ENCODE results near the gene COMMD3. TPM values are rescaled to one million over a fixed set of nuclear protein-coding genes. Genes with fewer than 3 reads are reported as not detected.

COMMD3 gene
- total and polyA plus RNA-seq, 2 donors (not counting 1 experiment from before 2014, with no cell fraction given), result 46.0 to 74.3 TPM

GRCh38 chr10:22293747-22294404, 22.3 kb upstream of the COMMD3 start:
- ATAC-seq (ENCODE audit: low read depth), result no peak
- CTCF ChIA-PET, result no interaction called here
- Histone ChIP-seq H2AFZ (ENCODE audit: insufficient read depth, low read depth, low read length, poor library complexity, severe bottlenecking) (no peak overlapping the region), H3K9ac (ENCODE audit: low read length) (no peak overlapping the region), H3K36me3 (replicated peaks in 1 of 2; ENCODE audit: control extremely low read depth in 1 of 2, control insufficient read depth in 1 of 2, extremely low read depth in 1 of 2, insufficient read depth in 2 of 2, low read length in 1 of 2) (no peaks in the 10 kb centered on the region), H4K20me1 (ENCODE audit: control insufficient read depth, insufficient read depth, low read length, poor library complexity, severe bottlenecking) (no peaks in the 10 kb centered on the region), H3K9me3 (ENCODE audit: control extremely low read depth in 1 of 3, control insufficient read depth in 2 of 3, insufficient read depth in 1 of 3, low read length in 2 of 3) (peaks cover 0 to 2% (median 0%) of the 10 kb centered on the region in 3 donors), H3K4me3 (ENCODE audit: control extremely low read depth in 1 of 5, extremely low read depth in 1 of 5, insufficient read depth in 1 of 5, low read depth in 2 of 5, low read length in 4 of 5) (no peak overlapping the region), H3K4me1 (ENCODE audit: control insufficient read depth in 2 of 2, insufficient read depth in 2 of 2, low read length in 2 of 2) (no peaks in the 10 kb centered on the region), H3K4me2 (replicated peaks; ENCODE audit: low read depth, low read length, poor library complexity, severe bottlenecking) (no peak overlapping the region), H3K79me2 (ENCODE audit: control insufficient read depth, insufficient read depth, low read length) (no peaks in the 10 kb centered on the region), H3K27ac (ENCODE audit: low read length in 2 of 2) (no peak overlapping the region), H3K27me3 (replicated peaks in 1 of 4; ENCODE audit: control extremely low read depth in 1 of 4, control insufficient read depth in 3 of 4, insufficient read depth in 4 of 4, low read length in 3 of 4) (peaks cover 0 to 6% (median 4%) of the 10 kb centered on the region in 4 experiments)
- peaks cover 39% of the 10 kb centered on the region for H3K27me3 Mint-ChIP-seq
- no peaks in the 10 kb centered on the region for H3K9me3 Mint-ChIP-seq (ENCODE audit: insufficient read depth)
- DNase-seq, result no peak
- no peak overlapping the region for H3K4me3 Mint-ChIP-seq
- WGBS (ENCODE audit: insufficient coverage), result 88% methylated on average over 1 of the region's 3 CpGs
- intact Hi-C loops (cut with micrococcal nuclease), result no loop called here
- H3K4me1 Mint-ChIP-seq, result no peaks in the 10 kb centered on the region
- H3K27ac Mint-ChIP-seq, result no peak overlapping the region
- TF ChIP-seq CTCF (IDR thresholded peaks at IDR 0.05) (no peak), EZH2 (IDR thresholded peaks at IDR 0.05; ENCODE audit: borderline replicate concordance, insufficient read depth, low read depth, low read length, poor library complexity, severe bottlenecking) (no peak)
- POLR2A ChIA-PET, result interaction anchor here (0.6 kb wide), 1 partner anchor 185 kb away, joined by 3 read pairs; no protein-coding TSS in a partner anchor

DNA sequence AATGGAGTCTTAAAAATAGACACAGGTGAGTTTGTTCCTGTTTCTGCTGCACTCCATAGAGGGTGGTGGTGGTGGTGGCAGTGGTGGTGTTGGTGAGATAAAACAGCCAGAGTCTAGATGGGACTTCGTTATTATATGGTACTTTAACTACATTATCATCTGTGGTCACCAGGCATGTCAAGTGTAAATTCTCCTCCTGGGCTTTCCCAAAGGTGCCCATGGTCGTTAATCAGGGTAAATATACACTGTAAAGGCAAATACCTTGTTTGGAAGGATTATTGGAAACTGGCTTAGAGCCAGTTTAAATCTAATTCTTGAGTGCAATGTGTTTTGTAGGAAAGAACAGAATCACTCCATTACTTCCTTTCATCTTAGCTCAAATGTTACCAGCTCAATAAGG, 21.5 kb upstream of the COMMD3 start:
- Histone ChIP-seq H3K9ac (ENCODE audit: low read length) (no peak overlapping the region), H3K27ac (ENCODE audit: low read length in 2 of 2) (no peak overlapping the region), H3K4me2 (replicated peaks; ENCODE audit: low read depth, low read length, poor library complexity, severe bottlenecking) (no peak overlapping the region), H3K79me2 (ENCODE audit: control insufficient read depth, insufficient read depth, low read length) (no peaks in the 10 kb centered on the region), H3K4me1 (ENCODE audit: control insufficient read depth in 2 of 2, insufficient read depth in 2 of 2, low read length in 2 of 2) (no peaks in the 10 kb centered on the region), H3K27me3 (replicated peaks in 1 of 4; ENCODE audit: control extremely low read depth in 1 of 4, control insufficient read depth in 3 of 4, insufficient read depth in 4 of 4, low read length in 3 of 4) (peaks cover 0 to 6% (median 4%) of the 10 kb centered on the region in 4 experiments), H2AFZ (ENCODE audit: insufficient read depth, low read depth, low read length, poor library complexity, severe bottlenecking) (no peak overlapping the region), H3K4me3 (ENCODE audit: control extremely low read depth in 1 of 5, extremely low read depth in 1 of 5, insufficient read depth in 1 of 5, low read depth in 2 of 5, low read length in 4 of 5) (no peak overlapping the region), H3K9me3 (ENCODE audit: control extremely low read depth in 1 of 3, control insufficient read depth in 2 of 3, insufficient read depth in 1 of 3, low read length in 2 of 3) (peaks cover 0 to 2% (median 0%) of the 10 kb centered on the region in 3 donors), H3K36me3 (replicated peaks in 1 of 2; ENCODE audit: control extremely low read depth in 1 of 2, control insufficient read depth in 1 of 2, extremely low read depth in 1 of 2, insufficient read depth in 2 of 2, low read length in 1 of 2) (no peaks in the 10 kb centered on the region), H4K20me1 (ENCODE audit: control insufficient read depth, insufficient read depth, low read length, poor library complexity, severe bottlenecking) (no peaks in the 10 kb centered on the region)
- no peak for DNase-seq
- CTCF ChIA-PET, result no interaction called here
- 40% methylated on average over 1 of the region's 2 CpGs for WGBS (ENCODE audit: insufficient coverage)
- intact Hi-C loops (cut with micrococcal nuclease), result no loop called here
- POLR2A ChIA-PET, result no interaction called here
- TF ChIP-seq CTCF (IDR thresholded peaks at IDR 0.05), result no peak
- TF ChIP-seq EZH2 (IDR thresholded peaks at IDR 0.05; ENCODE audit: borderline replicate concordance, insufficient read depth, low read depth, low read length, poor library complexity, severe bottlenecking), result no peak
- H3K9me3 Mint-ChIP-seq (ENCODE audit: insufficient read depth), result no peaks in the 10 kb centered on the region
- no peak for ATAC-seq (ENCODE audit: low read depth)
- H3K4me1 Mint-ChIP-seq, result no peaks in the 10 kb centered on the region
- H3K27ac Mint-ChIP-seq, result no peak overlapping the region
- peaks cover 40% of the 10 kb centered on the region for H3K27me3 Mint-ChIP-seq
- H3K4me3 Mint-ChIP-seq, result no peak overlapping the region

Measured in B cell (primary cell).